ENCODE data around the gene DPEP3.
"Not testable (repeated sequence)": the region's sequence is repeated elsewhere in the genome, so short reads cannot be mapped to it uniquely, and the experiment has no call there.

Gene DPEP3

DNA sequence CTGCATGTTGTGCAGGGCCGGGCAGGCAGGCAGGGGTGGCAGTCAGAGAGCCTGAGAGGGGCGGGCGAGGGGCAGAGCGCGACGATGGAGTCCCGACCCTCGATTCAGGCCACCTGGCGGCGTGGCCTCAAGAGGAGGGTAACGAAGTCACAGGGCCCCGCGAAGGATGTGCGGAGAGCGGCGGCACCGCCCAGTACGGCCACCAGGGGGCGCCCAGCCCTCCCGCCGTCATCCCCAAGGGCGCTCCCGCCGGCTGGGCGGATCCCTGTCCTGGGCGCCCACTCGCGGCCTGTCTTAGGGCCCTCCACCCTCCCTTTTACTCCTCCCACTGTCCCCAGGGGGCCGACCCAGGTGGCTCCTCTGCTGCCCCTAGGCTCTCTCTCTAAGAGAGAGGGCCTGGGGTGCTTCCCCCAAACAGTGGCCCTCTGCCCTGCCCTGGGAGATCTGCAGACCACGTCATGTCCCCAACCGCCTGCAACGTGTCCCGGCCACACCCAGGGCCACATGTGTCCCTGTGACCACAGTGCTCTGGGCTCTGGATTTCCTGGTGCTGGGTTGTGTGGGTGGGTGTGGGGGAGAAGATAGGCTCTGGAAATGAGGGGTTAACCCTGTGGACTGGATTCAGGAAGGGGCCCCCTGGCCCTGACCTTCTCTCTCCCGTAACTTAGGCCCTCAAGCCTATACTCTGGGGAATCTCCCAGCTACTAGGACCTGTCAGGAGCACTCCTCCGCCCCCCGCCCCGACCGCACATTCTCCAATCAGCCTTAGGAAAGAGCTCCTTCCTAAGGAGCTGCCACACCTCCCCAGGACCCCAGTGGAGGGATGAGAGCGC lies 13.1 kb upstream of the DPEP3 start:
- peak; percentile 92 to 95 for ATAC-seq

DNA sequence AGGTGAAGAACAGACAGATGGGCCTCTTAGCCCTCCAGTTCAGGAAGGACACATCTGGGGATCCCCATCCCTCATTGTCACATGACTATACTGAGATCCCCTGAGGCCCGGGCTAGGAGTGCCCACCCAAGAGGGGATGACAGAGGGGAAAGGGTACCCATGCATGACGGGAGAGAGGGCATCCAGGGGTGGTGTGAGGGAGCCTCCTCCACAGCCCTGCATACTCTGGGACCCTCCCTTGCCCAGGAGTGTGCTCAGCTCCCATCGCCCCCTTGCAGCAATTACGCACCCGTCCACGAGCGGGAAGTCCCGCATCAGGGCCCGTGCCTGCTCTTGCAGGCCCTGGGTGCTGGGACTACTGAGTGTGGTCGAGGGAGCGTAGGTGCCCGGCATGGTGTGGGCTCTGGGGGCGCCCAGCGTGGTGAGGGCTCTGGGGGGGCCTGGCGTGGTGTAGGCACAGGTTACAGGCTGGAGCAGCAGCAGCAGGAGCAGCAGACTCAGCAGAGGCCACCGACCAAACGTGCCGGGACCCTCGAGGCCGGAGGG lies 12.4 kb upstream of the DPEP3 start:
- ATAC-seq = no peak

DNA sequence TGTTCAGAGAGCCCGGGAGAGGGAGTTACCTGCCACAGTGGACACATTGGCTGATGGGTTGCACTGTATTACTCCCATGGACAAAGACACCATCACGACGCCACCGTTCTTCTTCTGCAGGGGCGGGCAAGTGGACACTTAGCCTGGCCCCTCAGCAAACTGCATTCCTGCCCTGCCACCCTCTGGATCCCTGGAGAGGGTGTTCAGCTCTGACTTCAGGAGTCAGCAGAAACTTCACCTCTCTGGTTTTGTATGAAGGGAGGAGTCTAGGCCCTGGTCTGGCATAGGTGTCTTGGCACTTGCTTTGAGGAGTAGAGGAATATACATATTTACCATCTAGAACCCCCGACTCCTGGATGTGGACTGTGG lies 9.7 kb upstream of the DPEP3 start:
- ATAC-seq = no peak

DNA sequence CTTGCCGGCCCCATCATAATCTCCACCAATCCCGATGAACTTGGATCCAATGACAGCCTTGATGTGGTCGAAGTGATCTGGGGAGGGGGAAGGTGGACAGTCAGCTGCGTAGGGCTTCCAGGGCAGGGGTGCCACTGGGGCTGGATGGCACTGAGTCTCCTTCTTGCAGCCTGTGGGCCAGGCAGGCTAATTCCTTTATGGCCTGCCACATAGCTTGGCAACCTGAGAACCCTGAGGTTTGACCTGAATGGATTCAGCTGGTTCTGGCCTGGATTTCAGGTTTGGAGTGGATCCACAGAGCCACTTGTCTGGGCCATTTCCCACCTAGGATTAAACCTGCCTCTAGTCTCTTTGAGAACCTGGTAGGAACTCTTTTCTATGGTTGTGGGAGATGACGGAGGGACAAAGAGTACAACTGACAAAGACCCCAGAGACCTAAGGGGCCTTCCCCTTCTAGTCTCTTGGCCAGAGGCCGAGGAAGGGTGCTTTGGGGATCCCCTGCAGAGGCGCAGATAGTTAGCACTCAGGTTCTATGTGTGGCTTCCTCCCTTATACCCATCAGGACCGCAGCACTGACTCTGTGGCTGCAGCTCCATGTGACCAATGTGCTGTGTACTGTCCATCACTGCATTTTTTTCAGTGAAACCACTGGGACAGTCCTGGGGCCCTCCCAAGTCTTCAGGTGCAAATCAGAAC lies 9.2 kb upstream of the DPEP3 start:
- ATAC-seq = no peak

DNA sequence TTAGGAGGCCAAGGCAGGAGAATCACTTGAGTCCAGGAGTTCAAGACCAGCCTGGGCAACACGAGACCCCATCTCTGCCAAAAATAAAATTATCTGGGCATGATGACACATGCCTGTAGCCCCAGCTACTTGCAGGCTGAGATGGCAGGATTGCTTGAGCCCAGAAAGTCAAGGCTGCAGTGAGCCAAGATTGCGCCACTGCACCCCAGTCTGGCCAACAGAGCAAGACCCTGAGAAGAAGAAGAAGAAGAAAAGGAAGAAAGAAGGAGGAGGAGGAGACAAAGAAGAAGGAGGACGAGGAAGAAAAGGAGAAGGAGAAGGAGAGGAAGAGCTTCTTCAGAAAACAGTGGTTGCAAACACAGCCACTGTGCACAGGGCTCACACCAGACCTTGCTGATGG lies 8.4 kb upstream of the DPEP3 start:
- no peak for ATAC-seq

DNA sequence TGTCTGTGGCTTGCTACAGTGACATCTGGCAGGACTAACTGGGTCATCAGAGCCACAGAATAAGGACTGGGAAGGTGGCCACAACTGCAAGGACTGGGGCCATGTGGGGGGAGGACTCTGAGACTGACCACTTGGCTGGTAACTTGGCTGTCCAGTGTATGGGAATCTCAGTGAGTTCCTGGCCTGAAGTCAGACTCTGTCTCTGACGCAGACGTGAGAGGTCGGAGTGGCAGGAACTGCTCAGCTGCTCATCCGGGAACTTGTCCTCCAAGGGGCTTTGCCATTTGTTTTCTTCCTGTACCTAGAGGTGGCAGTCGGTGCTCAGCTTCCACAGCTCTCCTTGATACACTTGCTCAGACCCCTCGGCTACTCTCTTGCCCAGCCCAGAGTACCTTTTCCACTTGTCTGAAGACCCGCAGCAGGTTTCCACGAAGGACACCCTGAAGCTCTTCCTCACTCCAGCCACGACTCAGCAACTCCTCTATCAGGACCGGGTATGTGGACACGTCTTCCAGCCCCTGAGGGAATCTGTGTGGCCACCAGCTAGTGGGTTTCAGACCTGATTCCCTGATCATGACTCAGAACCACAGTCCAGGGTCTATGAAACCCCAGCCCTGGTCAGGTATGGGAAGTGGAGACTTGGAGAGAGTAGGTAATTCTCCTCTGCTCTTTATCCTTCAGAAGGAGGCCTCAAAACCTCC lies 7.3 kb upstream of the DPEP3 start:
- no peak for ATAC-seq

DNA sequence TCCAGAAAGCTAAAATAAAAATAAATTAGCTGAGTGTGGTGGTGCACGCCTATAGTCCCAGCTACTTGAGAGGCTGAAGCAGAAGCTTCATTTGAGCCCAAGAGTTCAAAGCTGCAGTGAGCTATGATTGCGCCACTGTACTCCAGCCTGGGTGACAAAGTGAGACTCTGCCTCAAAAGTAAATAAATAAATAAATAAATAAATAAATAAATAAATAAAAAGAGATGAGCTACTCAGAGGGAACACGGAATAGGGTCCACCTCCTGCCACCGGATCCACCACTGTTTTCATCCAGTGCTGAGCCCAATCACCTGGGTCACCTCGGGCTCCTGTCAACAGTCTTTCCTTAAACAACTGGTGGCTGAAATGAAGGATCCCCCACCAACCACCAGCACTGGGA lies 6.7 kb upstream of the DPEP3 start:
- no peak for ATAC-seq

DNA sequence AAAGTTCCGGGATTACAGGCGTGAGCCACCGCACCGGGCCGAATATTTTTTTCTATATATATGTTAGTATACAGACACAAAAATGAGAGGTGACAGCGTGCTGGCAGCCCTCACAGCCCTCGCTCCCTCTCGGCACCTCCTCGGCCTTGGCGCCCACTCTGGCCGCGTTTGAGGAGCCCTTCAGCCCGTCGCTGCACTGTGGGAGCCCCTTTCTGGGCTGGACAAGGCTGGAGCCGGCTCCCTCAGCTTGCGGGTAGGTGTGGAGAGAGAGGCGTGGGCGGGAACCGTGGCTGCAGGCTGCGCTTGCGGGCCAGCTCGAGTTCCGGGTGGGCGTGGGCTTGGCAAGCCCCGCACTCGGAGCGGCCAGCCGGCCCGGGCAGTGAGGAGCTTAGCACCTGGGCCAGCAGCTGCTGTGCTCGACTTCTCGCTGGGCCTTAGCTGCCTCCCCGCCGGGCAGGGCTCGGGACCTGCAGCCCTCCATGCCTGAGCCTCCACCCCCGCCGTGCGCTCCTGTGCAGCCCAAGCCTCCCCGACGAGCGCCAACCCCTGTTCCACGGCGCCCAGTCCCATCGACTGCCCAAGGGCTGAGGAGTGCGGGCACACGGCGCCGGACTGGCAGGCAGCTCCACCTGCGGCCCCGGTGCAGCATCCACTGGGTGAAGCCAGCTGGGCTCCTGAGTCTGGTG lies 1.9 kb upstream of the DPEP3 start:
- no peak for ATAC-seq

DNA sequence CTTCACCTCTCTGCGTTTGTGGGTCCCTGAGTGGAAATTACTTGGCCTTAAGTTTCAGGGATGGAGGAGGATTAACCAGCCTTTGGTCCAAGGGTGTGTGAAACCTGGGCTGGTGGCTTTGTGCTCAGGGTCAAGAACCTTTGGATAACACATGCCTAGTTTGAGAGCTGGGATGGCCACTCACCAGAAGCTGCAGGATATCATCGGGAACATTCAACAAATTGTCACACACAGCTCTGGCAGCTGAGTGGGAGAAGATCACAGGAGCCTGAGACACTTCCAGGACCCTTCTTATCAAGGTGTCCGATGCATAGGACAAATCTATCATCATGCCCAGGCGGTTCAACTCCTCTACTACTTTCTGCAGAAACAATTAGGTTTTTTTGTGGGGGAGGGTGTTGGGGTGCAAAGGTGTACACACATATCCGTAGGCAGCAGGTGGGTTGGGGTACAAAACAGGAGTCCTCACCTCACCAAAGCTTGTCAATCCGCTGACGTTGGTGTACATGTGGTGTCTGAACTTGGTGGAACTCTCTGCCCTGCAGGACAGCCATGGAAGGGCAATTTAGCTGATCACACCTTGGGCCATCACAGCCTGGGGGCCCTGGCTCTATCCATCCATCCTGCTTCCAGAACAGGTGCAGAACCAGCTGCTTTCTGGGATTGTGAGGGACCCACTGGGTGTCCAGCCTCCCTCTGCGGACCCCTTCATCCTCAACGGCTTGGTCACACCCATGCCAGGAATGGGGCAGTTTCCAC lies 2.7 kb downstream of the DPEP3 start:
- ATAC-seq = no peak

DNA sequence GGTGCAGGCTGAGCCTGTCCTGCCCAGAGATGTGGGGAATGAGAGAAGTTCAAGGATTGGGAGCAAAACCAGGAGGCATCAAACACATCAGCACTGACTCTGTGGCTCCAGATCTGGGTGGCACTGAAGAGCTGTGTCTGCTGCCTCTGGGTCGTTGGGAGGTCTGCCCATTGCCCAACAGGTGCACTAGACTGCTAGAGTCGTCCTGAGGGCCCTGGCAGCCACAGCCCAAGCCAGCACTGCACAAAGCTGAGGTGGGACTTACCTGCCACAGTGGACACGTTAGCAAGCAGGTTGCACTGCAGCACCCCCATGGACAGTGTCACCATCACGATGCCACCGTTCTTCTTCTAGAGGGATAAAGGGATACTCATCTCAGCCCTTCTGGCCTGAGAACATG lies 3.3 kb downstream of the DPEP3 start:
- ATAC-seq = no peak

DNA sequence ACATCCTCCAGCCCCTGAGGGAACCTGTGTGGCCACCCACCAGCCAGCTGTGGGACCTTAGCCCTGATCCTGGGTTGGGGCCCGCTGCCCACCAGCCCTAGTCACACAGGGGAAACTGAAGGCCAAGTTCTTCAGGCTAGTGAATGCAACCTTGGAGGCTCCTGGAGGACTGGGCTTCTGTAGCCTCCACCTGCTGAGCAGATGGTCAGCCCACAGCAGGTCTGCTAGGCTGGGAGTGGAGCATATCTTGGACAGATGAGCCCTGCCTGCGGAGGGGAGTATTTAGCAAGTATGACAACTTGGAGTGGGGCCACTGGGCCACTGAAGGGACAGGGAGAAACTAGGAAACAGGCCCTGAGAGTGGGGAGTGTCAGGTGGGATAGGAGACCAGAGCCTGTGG lies 4.1 kb downstream of the DPEP3 start:
- ATAC-seq = no peak

DNA sequence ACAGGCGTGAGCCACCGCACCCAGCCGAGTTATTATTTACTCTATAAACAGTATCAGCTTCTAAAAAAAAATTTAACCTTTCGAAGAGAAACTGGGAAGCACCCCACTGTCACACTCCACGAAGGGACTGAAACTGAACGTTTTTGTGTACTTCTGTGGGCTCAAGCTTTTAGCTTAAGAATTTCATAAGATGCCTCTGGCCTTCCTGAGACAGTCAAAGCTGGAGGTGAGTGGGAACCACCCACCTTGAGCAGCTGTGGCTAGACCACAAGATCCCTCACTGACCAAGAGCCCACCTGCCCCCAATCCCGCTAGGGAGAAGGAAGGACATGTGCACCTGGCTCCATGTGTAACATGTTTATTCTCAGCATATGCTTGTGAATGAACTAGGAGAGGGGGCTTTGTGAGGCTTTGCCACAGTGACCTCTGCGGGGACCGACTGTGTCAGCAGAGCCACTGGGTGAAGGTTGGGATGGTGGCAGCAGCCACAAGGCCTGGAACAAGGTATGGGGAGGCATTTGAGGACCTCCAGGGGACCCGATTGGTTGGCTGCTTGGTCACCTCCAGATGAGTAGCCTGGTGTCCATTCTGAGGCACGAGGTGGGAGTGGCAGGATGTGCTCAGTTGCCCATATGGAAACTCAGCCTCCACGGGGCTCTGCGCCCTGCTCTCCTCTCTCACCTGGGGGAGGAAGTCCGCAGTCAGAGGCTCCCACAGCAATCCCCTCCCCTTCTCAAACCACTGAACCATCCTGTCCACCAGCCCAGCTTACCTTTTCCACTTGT lies 4.8 kb downstream of the DPEP3 start:
- peak in 1 of 2 donors; percentile 7 for ATAC-seq

DNA sequence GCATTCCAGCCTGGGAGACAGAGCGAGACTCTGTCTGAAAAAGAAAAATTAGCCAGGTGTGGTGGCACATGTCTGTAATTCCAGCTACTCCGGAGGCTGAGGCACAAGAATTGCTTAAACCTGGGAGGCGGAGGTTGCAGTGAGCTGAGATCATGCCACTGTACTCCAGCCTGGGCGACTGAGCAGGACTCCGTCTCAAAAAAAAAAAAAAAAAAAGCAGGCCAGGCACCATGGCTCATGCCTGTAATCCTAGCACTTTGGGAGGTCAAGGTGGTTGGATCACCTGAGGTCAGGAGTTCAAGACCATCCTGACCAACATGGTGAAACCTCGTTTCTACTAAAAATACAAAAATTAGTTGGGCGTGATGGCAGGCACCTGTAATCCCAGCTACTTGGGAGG lies 8.0 kb downstream of the DPEP3 start:
- ATAC-seq = not testable (repeated sequence)

DNA sequence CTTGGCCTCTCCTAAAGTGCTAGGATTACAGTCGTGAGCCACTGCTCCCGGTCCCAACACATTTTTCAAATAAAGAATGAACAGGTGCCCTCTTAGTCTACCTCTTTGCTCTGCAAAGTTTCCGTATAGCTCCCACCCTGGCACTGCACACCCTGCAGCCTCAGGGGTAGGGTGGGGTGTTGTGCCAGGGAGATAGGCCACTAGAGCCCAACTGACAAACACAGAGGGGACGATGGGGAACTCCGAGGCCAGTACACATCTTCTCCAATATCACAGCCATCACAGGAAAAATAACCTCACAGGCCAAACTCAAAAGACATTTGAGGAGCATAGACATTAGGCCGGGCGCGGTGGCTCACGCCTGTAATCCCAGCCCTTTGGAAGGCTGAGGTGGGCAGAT lies 9.2 kb downstream of the DPEP3 start:
- no peak for ATAC-seq

DNA sequence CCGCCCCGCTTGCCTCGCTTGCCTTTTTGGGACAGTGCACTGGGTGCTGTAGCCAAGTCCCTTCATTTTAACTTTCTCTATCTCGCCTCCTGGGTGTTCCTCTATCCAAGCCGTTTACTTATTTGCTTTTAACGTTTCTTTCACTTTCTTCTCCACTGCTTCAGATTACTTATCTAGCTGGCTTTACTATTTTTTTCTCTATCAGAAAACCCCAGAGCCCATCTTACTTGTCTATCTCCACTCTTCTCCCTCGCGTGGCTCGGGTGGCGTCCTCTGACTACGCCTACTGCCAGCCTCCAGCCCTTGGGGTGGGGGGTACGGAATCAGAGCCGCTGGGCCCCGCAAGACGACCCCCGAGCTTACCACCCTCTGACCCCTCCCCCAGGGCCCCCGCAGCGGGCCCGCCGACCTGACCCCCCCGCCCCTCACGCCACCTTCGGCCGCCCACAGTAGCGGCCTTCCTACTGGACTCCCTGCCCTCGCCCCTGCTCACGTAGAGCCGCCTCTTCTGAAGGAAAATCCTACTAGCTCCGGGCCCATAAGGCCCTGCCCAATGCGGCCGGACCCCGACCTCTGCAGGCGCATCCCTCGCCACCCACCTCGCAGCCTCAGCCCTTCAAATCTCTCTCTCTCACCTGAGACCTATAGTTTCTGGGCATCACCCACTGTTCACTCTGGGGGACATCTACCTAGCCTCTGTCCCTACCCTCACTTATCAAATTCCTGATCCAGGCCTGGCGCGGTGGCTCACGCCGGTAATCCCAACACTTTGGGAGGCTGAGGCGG lies 10.9 kb downstream of the DPEP3 start:
- peak; percentile 11 to 15 for ATAC-seq

DNA sequence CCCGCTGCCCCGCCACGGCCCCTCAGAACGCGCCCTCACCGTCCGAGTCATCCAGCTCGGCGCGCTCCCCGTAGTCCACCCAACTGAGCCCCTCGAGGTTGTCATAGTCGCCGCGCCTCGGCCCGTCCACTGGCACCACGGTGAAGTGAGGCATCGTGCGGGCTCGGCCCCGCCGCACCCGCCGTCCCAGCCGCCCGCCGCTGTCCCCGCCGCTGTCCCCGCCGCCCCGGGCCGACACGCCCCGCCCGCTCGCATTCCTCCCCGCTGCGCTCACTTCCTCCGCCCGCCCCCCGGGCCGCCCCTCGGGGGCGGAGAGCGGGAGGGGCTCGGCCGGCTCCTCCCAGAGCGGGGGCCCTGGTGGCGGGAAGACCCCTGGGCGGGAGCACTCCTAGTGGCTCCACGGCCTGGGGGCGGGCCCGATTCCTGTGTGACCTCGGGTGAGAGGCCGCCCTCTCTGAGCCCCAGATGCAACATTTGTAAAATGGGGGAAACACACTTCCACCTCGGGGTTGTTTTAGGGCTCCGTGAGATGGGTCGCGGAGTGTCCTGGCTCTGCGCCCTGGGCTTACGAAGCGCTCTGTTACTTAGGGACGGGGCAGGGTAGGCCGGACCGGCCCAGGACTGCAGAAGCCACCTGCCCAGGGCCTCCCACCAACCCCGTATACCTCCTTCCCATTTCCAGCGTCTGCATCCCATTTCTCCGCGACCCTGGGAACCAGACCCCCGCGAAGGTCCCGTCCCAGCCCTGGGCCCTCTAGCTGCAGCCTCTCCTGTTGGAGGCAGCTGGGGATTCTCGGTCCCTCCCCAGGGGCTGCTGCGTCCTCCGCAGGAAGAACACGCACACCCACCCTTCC lies 11.7 kb downstream of the DPEP3 start, which contains the start of gene SLC12A4:
SLC12A4 (minus strand) TSS at position 238 of the 854 bp plus-strand sequence; CDS start at position 154, 84 bp downstream.
- peak; percentile 87 for ATAC-seq

DNA sequence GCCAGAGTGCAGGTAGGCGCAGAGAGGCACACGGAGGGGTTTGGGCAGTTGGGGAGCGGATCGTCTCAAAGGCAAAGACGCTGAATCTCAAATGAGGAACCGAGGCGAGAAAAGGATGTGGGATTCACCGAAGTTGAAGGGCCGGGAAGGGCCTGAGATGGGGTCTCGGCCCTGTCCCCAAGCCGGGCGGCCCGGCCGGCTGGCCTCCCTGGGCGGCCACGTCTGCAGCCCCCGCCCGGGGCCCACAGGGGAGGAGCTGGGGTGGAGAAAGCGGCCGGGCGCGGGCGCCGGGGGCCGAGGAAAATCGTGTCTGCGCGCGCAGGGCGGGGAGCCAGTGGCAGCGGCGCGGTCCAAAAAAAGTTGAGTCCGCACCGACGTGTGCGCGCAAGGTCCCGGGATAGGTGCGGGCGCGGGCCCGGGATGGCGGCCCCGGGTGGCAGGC lies 12.3 kb downstream of the DPEP3 start:
- ATAC-seq = peak in 1 of 2 donors; percentile 12

DNA sequence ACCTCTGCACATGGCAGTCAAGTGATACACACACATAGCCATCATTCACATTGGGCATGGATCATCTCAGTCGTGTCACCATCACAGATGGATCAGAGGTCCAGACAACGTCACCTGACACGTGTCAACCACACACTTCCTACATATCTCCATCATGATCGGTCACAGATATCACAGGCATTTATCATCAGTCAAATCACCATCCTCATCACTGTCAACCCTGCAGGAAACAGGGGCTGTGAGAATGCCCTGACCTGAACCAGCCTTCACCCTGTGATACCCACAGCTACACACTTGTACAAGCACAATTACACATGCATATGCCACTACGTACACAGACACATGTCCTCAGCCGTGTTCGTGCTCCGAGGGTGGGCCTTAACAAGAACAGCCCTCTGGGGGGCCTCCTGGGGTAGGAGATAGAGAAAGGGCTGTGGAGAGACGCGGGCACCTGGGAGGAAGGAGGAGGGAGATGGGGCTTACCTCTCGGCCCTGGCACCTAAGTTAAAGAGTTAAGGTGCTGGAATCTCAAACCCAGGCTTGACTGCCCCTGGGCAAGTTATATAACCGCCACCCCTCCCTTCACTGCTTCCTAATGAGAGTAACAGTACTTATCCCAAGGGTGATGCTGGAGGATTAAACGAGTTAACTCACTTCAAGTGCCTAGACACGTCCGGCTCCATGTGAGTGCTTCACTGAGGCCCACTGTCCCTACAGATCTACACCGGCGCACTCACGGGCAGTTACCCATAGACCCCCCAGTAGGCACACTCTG lies 12.9 kb downstream of the DPEP3 start:
- peak; percentile 44 to 45 for ATAC-seq

Measured in activated CD4-positive, CD25-positive, alpha-beta regulatory T cell treated with anti-CD3 and anti-CD28 coated beads, Interleukin-2, amount 50 U/mL, for 24 hours (primary cell).